ENCODE results near the gene CFAP61. TPM values are rescaled to one million over a fixed set of nuclear protein-coding genes. Genes with fewer than 3 reads are reported as not detected.

The CFAP61 gene
- total RNA-seq, 1 donor from 2014 or later = 2.0 TPM

GRCh38 chr20:20143646-20144045, 91.3 kb downstream of the CFAP61 start:
- no peak for FAIRE-seq
- DNase-seq (ENCODE audit: low spot score in 2 of 2) = no peak

GRCh38 chr20:20148779-20149178, 96.4 kb downstream of the CFAP61 start:
- FAIRE-seq (no peak), DNase-seq (ENCODE audit: low spot score in 2 of 2) (no peak)

GRCh38 chr20:20150241-20150640, 97.9 kb downstream of the CFAP61 start:
- FAIRE-seq (no peak), DNase-seq (ENCODE audit: low spot score in 2 of 2) (no peak)

- DNase-seq (ENCODE audit: low spot score in 2 of 2) = no peak
- no peak for FAIRE-seq
These were observed 108.2 kb downstream of the CFAP61 start for GRCh38 chr20:20160520-20160919.

- no peak for FAIRE-seq
- no peak for DNase-seq (ENCODE audit: low spot score in 2 of 2)
These were observed 109.3 kb downstream of the CFAP61 start for GRCh38 chr20:20161611-20162010.

GRCh38 chr20:20167698-20168097, 115.4 kb downstream of the CFAP61 start:
- DNase-seq (ENCODE audit: low spot score in 2 of 2) (no peak), FAIRE-seq (no peak)

GRCh38 chr20:20173254-20173653, 120.9 kb downstream of the CFAP61 start:
- FAIRE-seq (no peak), DNase-seq (ENCODE audit: low spot score in 2 of 2) (no peak)

GRCh38 chr20:20174089-20174835, 121.9 kb downstream of the CFAP61 start:
- DNase-seq (ENCODE audit: low spot score in 2 of 2) = no peak
- no peak for FAIRE-seq

GRCh38 chr20:20181322-20181721, 129.0 kb downstream of the CFAP61 start:
- FAIRE-seq (no peak), DNase-seq (ENCODE audit: low spot score in 2 of 2) (no peak)

- DNase-seq (ENCODE audit: low spot score in 2 of 2) (no peak), FAIRE-seq (no peak)
These were observed 131.8 kb downstream of the CFAP61 start for GRCh38 chr20:20184149-20184548.

GRCh38 chr20:20184706-20185105, 132.4 kb downstream of the CFAP61 start:
- no peak for DNase-seq (ENCODE audit: low spot score in 2 of 2)

GRCh38 chr20:20188647-20189046, 136.3 kb downstream of the CFAP61 start:
- DNase-seq (ENCODE audit: low spot score in 2 of 2) (no peak), FAIRE-seq (no peak)

More at GRCh38 chr20:20184706-20185105, 132.4 kb downstream of the CFAP61 start:
- no peak for FAIRE-seq

GRCh38 chr20:20192366-20192765, 140.0 kb downstream of the CFAP61 start:
- DNase-seq (ENCODE audit: low spot score in 2 of 2) (no peak), FAIRE-seq (no peak)

GRCh38 chr20:20195021-20195705, 142.8 kb downstream of the CFAP61 start:
- FAIRE-seq (no peak), DNase-seq (ENCODE audit: low spot score in 2 of 2) (no peak)

GRCh38 chr20:20196610-20197009, 144.3 kb downstream of the CFAP61 start:
- FAIRE-seq = no peak
- DNase-seq (ENCODE audit: low spot score in 2 of 2) = no peak

- FAIRE-seq = no peak
- no peak for DNase-seq (ENCODE audit: low spot score in 2 of 2)
These were observed 145.7 kb downstream of the CFAP61 start for GRCh38 chr20:20198011-20198410.

- no peak for FAIRE-seq
- DNase-seq (ENCODE audit: low spot score in 2 of 2) = no peak
These were observed 147.2 kb downstream of the CFAP61 start for GRCh38 chr20:20199361-20200160.

GRCh38 chr20:20201124-20201523, 148.8 kb downstream of the CFAP61 start:
- no peak for FAIRE-seq
- no peak for DNase-seq (ENCODE audit: low spot score in 2 of 2)

GRCh38 chr20:20201639-20202038, 149.3 kb downstream of the CFAP61 start:
- DNase-seq (ENCODE audit: low spot score in 2 of 2) (no peak), FAIRE-seq (no peak)

GRCh38 chr20:20202768-20203167, 150.4 kb downstream of the CFAP61 start:
- no peak for FAIRE-seq
- no peak for DNase-seq (ENCODE audit: low spot score in 2 of 2)

- no peak for FAIRE-seq
- no peak for DNase-seq (ENCODE audit: low spot score in 2 of 2)
These were observed 151.5 kb downstream of the CFAP61 start for GRCh38 chr20:20203784-20204183.
